ENCODE measurements around the gene NAXE. TPM values are rescaled to one million over a fixed set of nuclear protein-coding genes. Genes with fewer than 3 reads are reported as not detected.

NAXE gene
- 10 to 100 TPM; 73.9 to 83.9 (median 76.7) TPM for total RNA-seq (2021; fragmentation: NEBNext Ultra II Directional; extraction: Animal tissue kit (Norgen Biotek cat#: 25700))
- long read RNA-seq, transcript NAXE-203 (6 exons, 1,125 nt): major isoform, 92 of 105 reads
- long read RNA-seq, partial matches to known transcripts: 2 of 105 reads
- long read RNA-seq, other reads (novel, unspliced or antisense): 8 of 105 reads

GRCh38 chr1:156591432-156592157 is at the start of gene NAXE:
Gene NAXE (plus strand): TSS chr1:156591776. CDS start chr1:156591805, 29 bp downstream.
- H3K9me3 Mint-ChIP-seq: no peaks in the 10 kb centered on the region
- H3K27ac Mint-ChIP-seq: peak within 1 kb of the TSS; percentile 89
- H3K4me3 Mint-ChIP-seq: peak within 1 kb of the TSS; percentile 89
- peaks cover 16% of the 10 kb centered on the region for H3K4me1 Mint-ChIP-seq (ENCODE audit: low read depth)
- H3K27me3 Mint-ChIP-seq (ENCODE audit: insufficient read depth): no peaks in the 10 kb centered on the region
- DNase-seq: peak; percentile 55
- peaks cover 11% of the 10 kb centered on the region; the same call in 1 of the 2 replicates for H3K36me3 Mint-ChIP-seq (ENCODE audit: low read depth)
- TF ChIP-seq CTCF (IDR thresholded peaks at IDR 0.05): no peak

- H3K36me3 Mint-ChIP-seq (ENCODE audit: low read depth): peaks cover 26% of the 10 kb centered on the region
- no peak for DNase-seq
- peaks cover 2% of the 10 kb centered on the region; the same call in 1 of the 2 replicates for H3K27me3 Mint-ChIP-seq (ENCODE audit: insufficient read depth)
- no peak overlapping the region for H3K4me3 Mint-ChIP-seq
- no peaks in the 10 kb centered on the region for H3K9me3 Mint-ChIP-seq
- peaks cover 8% of the 10 kb centered on the region; the same call in 1 of the 2 replicates for H3K4me1 Mint-ChIP-seq (ENCODE audit: low read depth)
- TF ChIP-seq CTCF (IDR thresholded peaks at IDR 0.05): no peak
- H3K27ac Mint-ChIP-seq: no peak overlapping the region
Measured at GRCh38 chr1:156543066-156543465, 48.5 kb upstream of the NAXE start.

GRCh38 chr1:156544592-156545102 is 46.9 kb upstream of the NAXE start:
- no peaks in the 10 kb centered on the region for H3K9me3 Mint-ChIP-seq
- no peak overlapping the region for H3K27ac Mint-ChIP-seq
- TF ChIP-seq CTCF (IDR thresholded peaks at IDR 0.05): no peak
- H3K36me3 Mint-ChIP-seq (ENCODE audit: low read depth): peaks cover 13% of the 10 kb centered on the region
- DNase-seq: no peak
- H3K4me1 Mint-ChIP-seq (ENCODE audit: low read depth): peaks cover 8% of the 10 kb centered on the region; the same call in 1 of the 2 replicates
- no peak overlapping the region for H3K4me3 Mint-ChIP-seq
- no peaks in the 10 kb centered on the region; the same call in 1 of the 2 replicates for H3K27me3 Mint-ChIP-seq (ENCODE audit: insufficient read depth)

- Mint-ChIP-seq H3K36me3 (ENCODE audit: low read depth) (peaks cover 12% of the 10 kb centered on the region), H3K4me1 (ENCODE audit: low read depth) (peaks cover 4% of the 10 kb centered on the region; the same call in 1 of the 2 replicates), H3K27ac (no peak overlapping the region), H3K27me3 (ENCODE audit: insufficient read depth) (no peaks in the 10 kb centered on the region; the same call in 1 of the 2 replicates), H3K9me3 (no peaks in the 10 kb centered on the region), H3K4me3 (no peak overlapping the region)
- no peak for TF ChIP-seq CTCF (IDR thresholded peaks at IDR 0.05)
- no peak for DNase-seq
Measured at GRCh38 chr1:156546267-156546666, 45.3 kb upstream of the NAXE start.

GRCh38 chr1:156547434-156547833 is 44.1 kb upstream of the NAXE start:
- no peak for DNase-seq
- H3K4me1 Mint-ChIP-seq (ENCODE audit: low read depth): peaks cover 8% of the 10 kb centered on the region
- H3K27ac Mint-ChIP-seq: no peak overlapping the region
- H3K4me3 Mint-ChIP-seq: no peak overlapping the region
- no peaks in the 10 kb centered on the region; the same call in 1 of the 2 replicates for H3K27me3 Mint-ChIP-seq (ENCODE audit: insufficient read depth)
- no peaks in the 10 kb centered on the region for H3K9me3 Mint-ChIP-seq
- H3K36me3 Mint-ChIP-seq (ENCODE audit: low read depth): peaks cover 10% of the 10 kb centered on the region
- TF ChIP-seq CTCF (IDR thresholded peaks at IDR 0.05): no peak

Measured in HFFc6 (cell line).